Neural progenitor cell (in vitro differentiated cells): ENCODE measurements around the gene NFIA. TPM values are rescaled to one million over a fixed set of nuclear protein-coding genes. Genes with fewer than 3 reads are reported as not detected.

Experiments used
- DNase-seq: peaks from one replicate; pipeline ENCODE4 v3.0.0-alpha.2; 2016; ENCODE audit warnings: low spot score
- H2AFZ ChIP-seq: fragments of 200-600 bp; sonication (generic); replicated peaks from 2 replicates; pipeline ENCODE4 v1.6.1; 2016; ENCODE audit warnings: antibody characterized with exemption
- H3F3A ChIP-seq: fragments of 200-600 bp; sonication (generic); 2 replicates; pipeline ENCODE4 v1.6.1; 2016; ENCODE audit warnings: antibody characterized with exemption, low read depth
- H3K27ac ChIP-seq: fragments of 200-600 bp; sonication (generic); 2 replicates; pipeline ENCODE4 v1.5.1; 2016; ENCODE audit warnings: mild to moderate bottlenecking
- H3K27me3 ChIP-seq: fragments of 200-600 bp; sonication (generic); 2 replicates; pipeline ENCODE4 v1.6.1; 2016; ENCODE audit warnings: mild to moderate bottlenecking, moderate library complexity
- H3K36me3 ChIP-seq: fragments of 200-600 bp; sonication (generic); 2 replicates; pipeline ENCODE4 v1.5.1; 2016
- H3K4me1 ChIP-seq: fragments of 200-600 bp; sonication (generic); 2 replicates; pipeline ENCODE4 v1.6.1; 2016; ENCODE audit warnings: mixed run types
- H3K4me2 ChIP-seq: fragments of 200-600 bp; sonication (generic); 2 replicates; pipeline ENCODE4 v1.6.1; 2016
- H3K4me3 ChIP-seq: fragments of 200-600 bp; sonication (generic); 2 replicates; pipeline ENCODE4 v1.5.1; 2016
- H3K79me2 ChIP-seq: fragments of 200-600 bp; sonication (generic); 2 replicates; pipeline ENCODE4 v1.6.1; 2016; ENCODE audit warnings: low read depth
- H3K9ac ChIP-seq: fragments of 200-600 bp; sonication (generic); 2 replicates; pipeline ENCODE4 v1.6.1; 2016
- H3K9me3 ChIP-seq: fragments of 200-600 bp; sonication (generic); 2 replicates; pipeline ENCODE4 v1.5.1; 2016; ENCODE audit warnings: low read depth
- H4K20me1 ChIP-seq: fragments of 200-600 bp; sonication (generic); 2 replicates; pipeline ENCODE4 v1.6.1; 2016; ENCODE audit warnings: low read depth
- H3K27ac Mint-ChIP-seq: 3 replicates; pipeline ENCODE4 v1.8.0; 2021; ENCODE audit warnings: mixed read lengths
- H3K27me3 Mint-ChIP-seq: 2 replicates; pipeline ENCODE4 v1.8.0; 2022; ENCODE audit warnings: low read depth, mild to moderate bottlenecking, inconsistent platforms, moderate library complexity, mixed read lengths; ENCODE audit not compliant: insufficient read depth
- H3K36me3 Mint-ChIP-seq: 3 replicates; pipeline ENCODE4 v1.8.0; 2021; ENCODE audit warnings: mixed read lengths
- H3K4me1 Mint-ChIP-seq: 3 replicates; pipeline ENCODE4 v1.8.0; 2021; ENCODE audit warnings: mixed read lengths
- H3K4me3 Mint-ChIP-seq: 3 replicates; pipeline ENCODE4 v1.8.0; 2021; ENCODE audit warnings: mild to moderate bottlenecking, moderate library complexity, mixed read lengths
- H3K9me3 Mint-ChIP-seq: 3 replicates; pipeline ENCODE4 v1.8.0; 2020; ENCODE audit warnings: mixed read lengths
- EZH2 ChIP-seq: fragments of 200-600 bp; sonication (generic); IDR thresholded peaks from 2 replicates; pipeline ENCODE4 v1.6.1; 2017; ENCODE audit warnings: antibody characterized with exemption, mild to moderate bottlenecking, moderate library complexity
- EZH2phosphoT487 ChIP-seq: fragments of 200-600 bp; sonication (generic); IDR thresholded peaks from 2 replicates; pipeline ENCODE4 v1.6.1; 2017; ENCODE audit warnings: antibody characterized with exemption
- total RNA-seq: library from RNA; depleted of rRNA; stranded (reverse); fragments of >200 nt; gene quantifications from 2 replicates; pipeline ENCODE4 v1.2.3, GENCODE V29; 2015; ENCODE audit warnings: low replicate concordance
- TF ChIP-seq, protein P1 (sequence below): fragments of 200-600 bp; sonication (generic); IDR thresholded peaks from 2 replicates; pipeline ENCODE4 v1.5.1; 2017; ENCODE audit warnings: antibody characterized with exemption, mild to moderate bottlenecking

The NFIA gene
- total RNA-seq, 1 donor from 2014 or later = 5.3 TPM

DNA sequence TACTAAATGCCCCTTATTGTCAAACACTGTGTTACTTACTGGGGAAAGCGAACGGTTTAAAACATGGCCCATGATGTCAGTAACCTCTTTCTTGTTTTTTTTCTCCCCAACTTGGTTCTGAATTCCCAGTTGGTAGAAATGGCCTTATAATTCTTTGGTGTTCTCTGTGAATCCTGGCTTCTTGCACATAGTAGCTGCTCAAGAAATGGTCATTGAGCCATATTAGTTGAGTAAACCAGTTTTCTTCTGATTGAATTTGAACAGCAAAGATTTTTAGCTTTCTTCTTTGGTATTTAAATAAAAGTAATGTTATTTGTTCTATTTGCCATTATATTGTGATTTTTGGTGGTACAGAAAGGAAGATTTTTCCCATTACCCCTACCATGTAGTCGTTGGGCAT is 87.3 kb downstream of the NFIA start:
- H3K4me3 Mint-ChIP-seq = no peak overlapping the region
- H3K36me3 Mint-ChIP-seq = no peaks in the 10 kb centered on the region
- H3K4me1 ChIP-seq = no peaks in the 10 kb centered on the region
- no peak overlapping the region for H3K4me2 ChIP-seq
- no peak overlapping the region for H3K27ac Mint-ChIP-seq
- H2AFZ ChIP-seq = no peak overlapping the region
- H3F3A ChIP-seq = no peaks in the 10 kb centered on the region
- H4K20me1 ChIP-seq = no peaks in the 10 kb centered on the region
- no peaks in the 10 kb centered on the region for H3K36me3 ChIP-seq
- no peaks in the 10 kb centered on the region for H3K9me3 ChIP-seq
- no peaks in the 10 kb centered on the region for H3K79me2 ChIP-seq
- TF ChIP-seq, protein P1, sequence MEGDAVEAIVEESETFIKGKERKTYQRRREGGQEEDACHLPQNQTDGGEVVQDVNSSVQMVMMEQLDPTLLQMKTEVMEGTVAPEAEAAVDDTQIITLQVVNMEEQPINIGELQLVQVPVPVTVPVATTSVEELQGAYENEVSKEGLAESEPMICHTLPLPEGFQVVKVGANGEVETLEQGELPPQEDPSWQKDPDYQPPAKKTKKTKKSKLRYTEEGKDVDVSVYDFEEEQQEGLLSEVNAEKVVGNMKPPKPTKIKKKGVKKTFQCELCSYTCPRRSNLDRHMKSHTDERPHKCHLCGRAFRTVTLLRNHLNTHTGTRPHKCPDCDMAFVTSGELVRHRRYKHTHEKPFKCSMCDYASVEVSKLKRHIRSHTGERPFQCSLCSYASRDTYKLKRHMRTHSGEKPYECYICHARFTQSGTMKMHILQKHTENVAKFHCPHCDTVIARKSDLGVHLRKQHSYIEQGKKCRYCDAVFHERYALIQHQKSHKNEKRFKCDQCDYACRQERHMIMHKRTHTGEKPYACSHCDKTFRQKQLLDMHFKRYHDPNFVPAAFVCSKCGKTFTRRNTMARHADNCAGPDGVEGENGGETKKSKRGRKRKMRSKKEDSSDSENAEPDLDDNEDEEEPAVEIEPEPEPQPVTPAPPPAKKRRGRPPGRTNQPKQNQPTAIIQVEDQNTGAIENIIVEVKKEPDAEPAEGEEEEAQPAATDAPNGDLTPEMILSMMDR = no peak
- TF ChIP-seq EZH2 = no peak
- TF ChIP-seq EZH2phosphoT487 = no peak
- H3K27me3 ChIP-seq = no peaks in the 10 kb centered on the region
- no peaks in the 10 kb centered on the region for H3K4me1 Mint-ChIP-seq
- no peak overlapping the region for H3K4me3 ChIP-seq
- DNase-seq = no peak
- H3K9ac ChIP-seq = no peak overlapping the region
- peaks cover 2% of the 10 kb centered on the region for H3K27me3 Mint-ChIP-seq
- H3K27ac ChIP-seq = no peak overlapping the region
- H3K9me3 Mint-ChIP-seq = no peaks in the 10 kb centered on the region

DNA sequence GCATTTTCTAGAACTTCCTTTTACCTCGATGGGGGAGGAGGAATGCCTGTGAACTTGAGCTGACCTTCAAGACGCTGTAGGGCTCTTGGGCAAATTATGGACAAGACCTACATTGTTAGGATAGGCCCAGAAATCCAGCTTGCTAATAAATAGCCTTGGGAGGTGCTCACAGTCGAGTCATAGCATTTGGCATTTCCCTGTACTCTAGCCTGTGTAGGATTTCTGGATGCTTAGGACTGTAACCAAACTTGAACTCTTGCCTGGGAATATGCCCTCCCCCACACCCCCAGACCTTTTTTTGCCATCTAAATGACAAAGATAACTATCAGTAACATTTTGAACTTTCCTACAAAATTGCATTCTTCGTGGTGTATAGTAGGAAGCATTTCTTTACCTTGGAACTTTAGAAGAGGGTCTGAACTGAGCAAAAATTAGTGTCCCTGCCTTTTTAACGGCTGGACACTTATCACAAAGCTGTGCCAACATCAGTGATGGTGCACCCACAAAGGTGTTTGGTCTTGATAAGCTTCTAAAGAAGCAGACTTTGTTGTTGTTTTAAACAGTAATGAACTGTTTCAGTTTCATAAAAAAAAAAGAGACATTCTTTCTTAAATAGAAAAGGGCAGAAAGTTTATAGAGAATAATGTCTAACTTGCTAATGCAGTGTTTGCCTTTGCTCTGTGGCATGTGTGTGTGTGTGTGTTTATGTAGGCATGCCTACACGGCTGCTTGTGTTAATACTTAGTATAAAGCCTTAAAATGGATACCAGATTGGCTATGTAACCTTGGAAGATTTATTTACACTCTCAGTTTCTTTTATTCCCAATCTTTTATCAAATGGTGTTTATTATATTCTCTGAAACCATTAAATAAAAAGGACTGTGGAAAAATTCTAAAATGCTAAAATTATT is 88.2 kb downstream of the NFIA start:
- Mint-ChIP-seq H3K27me3 (peaks cover 4% of the 10 kb centered on the region), H3K4me1 (peaks cover under 1% of the 10 kb centered on the region)
- H3K4me1 ChIP-seq = no peaks in the 10 kb centered on the region

DNA sequence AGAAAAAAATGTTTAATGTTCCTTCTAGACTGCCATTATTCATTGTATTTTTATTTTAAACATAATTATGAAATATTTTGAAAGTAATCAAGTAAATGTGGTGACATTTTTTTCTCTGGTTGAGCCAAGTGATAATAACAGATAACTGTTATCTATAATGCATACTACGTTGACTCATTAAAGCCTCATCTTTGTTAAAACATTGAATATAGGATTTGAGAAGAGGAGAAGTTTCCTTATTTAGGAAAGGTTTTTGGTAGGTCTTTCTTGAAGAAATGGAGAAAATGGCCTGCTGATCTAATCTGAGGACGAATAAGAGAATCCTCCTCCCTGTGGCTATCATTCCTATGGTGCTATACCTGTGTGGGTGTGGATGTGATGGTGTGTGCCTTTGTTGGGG is 89.0 kb downstream of the NFIA start:
- no peak for DNase-seq
- no peak overlapping the region for H3K27ac Mint-ChIP-seq
- H3K9me3 Mint-ChIP-seq = no peaks in the 10 kb centered on the region
- TF ChIP-seq, protein P1 = no peak
- no peak for TF ChIP-seq EZH2phosphoT487
- TF ChIP-seq EZH2 = no peak
- Histone ChIP-seq H3K4me1 (no peaks in the 10 kb centered on the region), H3K27ac (no peak overlapping the region), H3K79me2 (no peaks in the 10 kb centered on the region), H3K4me2 (no peak overlapping the region), H4K20me1 (no peaks in the 10 kb centered on the region), H2AFZ (no peak overlapping the region), H3K27me3 (no peaks in the 10 kb centered on the region), H3K36me3 (no peaks in the 10 kb centered on the region), H3K9me3 (no peaks in the 10 kb centered on the region), H3F3A (no peaks in the 10 kb centered on the region), H3K9ac (no peak overlapping the region), H3K4me3 (no peak overlapping the region)
- H3K27me3 Mint-ChIP-seq = peaks cover 4% of the 10 kb centered on the region
- H3K4me3 Mint-ChIP-seq = no peak overlapping the region
- H3K36me3 Mint-ChIP-seq = no peaks in the 10 kb centered on the region
- peaks cover 3% of the 10 kb centered on the region for H3K4me1 Mint-ChIP-seq

More for the DNA sequence above, 88.2 kb downstream of the NFIA start:
- Mint-ChIP-seq H3K27ac (no peak overlapping the region), H3K9me3 (no peaks in the 10 kb centered on the region), H3K4me3 (no peak overlapping the region), H3K36me3 (no peaks in the 10 kb centered on the region)
- no peak for TF ChIP-seq EZH2phosphoT487
- no peak for TF ChIP-seq EZH2
- TF ChIP-seq, protein P1 = no peak
- Histone ChIP-seq H3K27ac (no peak overlapping the region), H3F3A (no peaks in the 10 kb centered on the region), H3K9me3 (no peaks in the 10 kb centered on the region), H3K4me3 (no peak overlapping the region), H4K20me1 (no peaks in the 10 kb centered on the region), H3K27me3 (no peaks in the 10 kb centered on the region), H3K79me2 (no peaks in the 10 kb centered on the region), H3K4me2 (no peak overlapping the region), H2AFZ (no peak overlapping the region), H3K9ac (no peak overlapping the region), H3K36me3 (no peaks in the 10 kb centered on the region)
- DNase-seq = no peak
